IMR-90 (cell line): ENCODE measurements around the gene TCF19. TPM values are rescaled to one million over a fixed set of nuclear protein-coding genes. Genes with fewer than 3 reads are reported as not detected.

ENCODE experiments used
- ATAC-seq: fragments of 200-7000 bp; cut with Tn5 transposase; 2 replicates; pipeline ENCODE4 v1.9.1; 2020; ENCODE audit warnings: low read depth, mild to moderate bottlenecking, moderate library complexity
- BruUV-seq: library from RNA; stranded (reverse); fragments of 400-500 nt; replicated peaks from 2 replicates; lab custom pipeline; 2021; lab: Mats Ljungman, UMichigan
- CTCF ChIA-PET: fragments of 300-600 bp; formaldehyde crosslinking; extraction: SDS; loops from one replicate; lab custom pipeline; 2021; ENCODE audit warnings: antibody characterized with exemption; lab: Yijun Ruan, JAX
- POLR2A ChIA-PET: fragments of 300-600 bp; sonication (Branson Sonifier 250); formaldehyde crosslinking; loops from one replicate; lab custom pipeline; 2022; ENCODE audit warnings: antibody characterized with exemption; ENCODE audit not compliant: unreplicated experiment; lab: Charles Lee
- DNase-seq: peaks from one replicate; pipeline ENCODE4 v3.0.0; 2013
- H2AFZ ChIP-seq: replicated peaks from 2 replicates; pipeline ENCODE3; 2013; ENCODE audit warnings: low read length, mild to moderate bottlenecking; ENCODE audit not compliant: poor library complexity
- H2AK5ac ChIP-seq: 2 replicates; pipeline ENCODE4 v1.6.1; 2013; ENCODE audit warnings: low read depth, low read length, inconsistent platforms
- H2AK9ac ChIP-seq: replicated peaks from 2 replicates; pipeline ENCODE3; 2013; ENCODE audit warnings: mild to moderate bottlenecking, low read depth, low read length, moderate library complexity; ENCODE audit not compliant: poor library complexity
- H2BK120ac ChIP-seq: 2 replicates; pipeline ENCODE4 v1.6.1; 2013; ENCODE audit warnings: low read depth, low read length, inconsistent platforms
- H2BK15ac ChIP-seq: 3 replicates; pipeline ENCODE4 v1.6.1; 2013; ENCODE audit warnings: low read depth, low read length, inconsistent platforms
- H2BK20ac ChIP-seq: 2 replicates; pipeline ENCODE4 v1.6.1; 2013; ENCODE audit warnings: low read depth, mild to moderate bottlenecking, inconsistent platforms, low read length, moderate library complexity
- H2BK5ac ChIP-seq: 2 replicates; pipeline ENCODE4 v1.6.1; 2013; ENCODE audit warnings: mild to moderate bottlenecking, low read depth, low read length, inconsistent platforms; ENCODE audit not compliant: poor library complexity, severe bottlenecking
- H3K14ac ChIP-seq: replicated peaks from 2 replicates; pipeline ENCODE4 v1.6.1; 2013; ENCODE audit warnings: low read depth, low read length, inconsistent platforms
- H3K18ac ChIP-seq: 2 replicates; pipeline ENCODE4 v1.6.1; 2013; ENCODE audit warnings: low read depth, low read length, control low read depth
- H3K23ac ChIP-seq: 2 replicates; pipeline ENCODE4 v1.6.1; 2013; ENCODE audit warnings: low read depth, low read length, inconsistent platforms
- H3K27ac ChIP-seq: 2 replicates; pipeline ENCODE4 v1.5.1; 2013; ENCODE audit warnings: mild to moderate bottlenecking, control low read depth, low read length; ENCODE audit not compliant: insufficient read depth
- H3K27me3 ChIP-seq: 2 replicates; pipeline ENCODE4 v1.6.1; 2013; ENCODE audit warnings: low read length; ENCODE audit not compliant: control insufficient read depth, insufficient read depth
- H3K36me3 ChIP-seq: 2 replicates; pipeline ENCODE4 v1.6.1; 2013; ENCODE audit warnings: low read length, mixed read lengths; ENCODE audit not compliant: control insufficient read depth, insufficient read depth
- H3K4ac ChIP-seq: 2 replicates; pipeline ENCODE4 v1.6.1; 2013; ENCODE audit warnings: low read depth, low read length, inconsistent platforms
- H3K4me1 ChIP-seq: 2 replicates; pipeline ENCODE4 v1.6.1; 2013; ENCODE audit warnings: low read length, mixed read lengths; ENCODE audit not compliant: control insufficient read depth, insufficient read depth
- H3K4me2 ChIP-seq: 2 replicates; pipeline ENCODE4 v1.6.1; 2013; ENCODE audit warnings: low read depth, mild to moderate bottlenecking, control low read depth, low read length, moderate library complexity
- H3K4me3 ChIP-seq: 2 replicates; pipeline ENCODE4 v1.5.1; 2013; ENCODE audit warnings: low read depth, mild to moderate bottlenecking, control low read depth, low read length, moderate library complexity; ENCODE audit not compliant: insufficient read depth
- H3K56ac ChIP-seq: 2 replicates; pipeline ENCODE4 v1.6.1; 2013; ENCODE audit warnings: low read length, inconsistent platforms; ENCODE audit not compliant: insufficient read depth; ENCODE audit errors: extremely low read depth
- H3K79me1 ChIP-seq, 2 experiments: 2 replicates each; pipeline ENCODE4 v1.6.1; 2013; ENCODE audit warnings: low read length in 2 of 2, inconsistent platforms in 1 of 2, low read depth in 1 of 2
- H3K9ac ChIP-seq: 2 replicates; pipeline ENCODE4 v1.6.1; 2013; ENCODE audit warnings: low read depth, low read length, control low read depth
- H3K9me1 ChIP-seq: 2 replicates; pipeline ENCODE4 v1.6.1; 2013; ENCODE audit warnings: low read length, inconsistent platforms; ENCODE audit not compliant: insufficient read depth
- H3K9me3 ChIP-seq: 2 replicates; pipeline ENCODE4 v1.6.1; 2013; ENCODE audit warnings: low read length; ENCODE audit not compliant: control insufficient read depth, insufficient read depth
- H4K20me1 ChIP-seq: 2 replicates; pipeline ENCODE4 v1.6.1; 2013; ENCODE audit warnings: low read length, inconsistent platforms; ENCODE audit not compliant: insufficient read depth
- H4K5ac ChIP-seq: 2 replicates; pipeline ENCODE4 v1.6.1; 2013; ENCODE audit warnings: mild to moderate bottlenecking, low read depth, low read length, control low read depth
- H4K8ac ChIP-seq, 2 experiments: 2 replicates each; pipeline ENCODE4 v1.6.1; 2013; ENCODE audit warnings: low read depth in 2 of 2, low read length in 2 of 2, control low read depth in 1 of 2, inconsistent platforms in 1 of 2
- H4K91ac ChIP-seq: 2 replicates; pipeline ENCODE4 v1.6.1; 2013; ENCODE audit warnings: low read depth, low read length, inconsistent platforms; ENCODE audit not compliant: insufficient read depth
- BHLHE40 ChIP-seq: fragments of 150-350 bp; IDR thresholded peaks from 2 replicates; pipeline ENCODE4 v1.6.1; 2016; ENCODE audit warnings: mild to moderate bottlenecking, low read depth, low read length
- CHD1 ChIP-seq: IDR thresholded peaks from 2 replicates; pipeline ENCODE4 v1.6.1; 2012; ENCODE audit warnings: low read depth, low read length, improper control_type of control experiment
- CTCF ChIP-seq: conservative IDR thresholded peaks from 2 replicates; pipeline ENCODE4 v1.5.1; 2012; ENCODE audit warnings: mild to moderate bottlenecking, low read depth, low read length, improper control_type of control experiment
- ELK1 ChIP-seq: fragments of 150-350 bp; IDR thresholded peaks from 2 replicates; pipeline ENCODE4 v1.6.1; 2016; ENCODE audit warnings: low read depth, mild to moderate bottlenecking, low read length, moderate library complexity, borderline replicate concordance
- MAFK ChIP-seq: IDR thresholded peaks from 2 replicates; pipeline ENCODE4 v1.6.1; 2012; ENCODE audit warnings: low read depth, low read length, improper control_type of control experiment
- MAZ ChIP-seq: IDR thresholded peaks from 2 replicates; pipeline ENCODE4 v1.6.1; 2012; ENCODE audit warnings: low read depth, mild to moderate bottlenecking, low read length, improper control_type of control experiment, moderate library complexity, borderline replicate concordance
- MXI1 ChIP-seq: IDR thresholded peaks from 2 replicates; pipeline ENCODE4 v1.6.1; 2012; ENCODE audit warnings: low read depth, mild to moderate bottlenecking, low read length, moderate library complexity, borderline replicate concordance
- NFE2L2 ChIP-seq: fragments of 150-350 bp; IDR thresholded peaks from 2 replicates; pipeline ENCODE4 v1.6.1; 2016; ENCODE audit warnings: low read depth, mild to moderate bottlenecking, low read length
- POLR2A ChIP-seq: IDR thresholded peaks from 2 replicates; pipeline ENCODE4 v1.6.1; 2012; ENCODE audit warnings: mild to moderate bottlenecking, low read depth, low read length
- SMC3 ChIP-seq: fragments of 150-350 bp; IDR thresholded peaks from 2 replicates; pipeline ENCODE4 v1.6.1; 2016; ENCODE audit warnings: low read depth, mild to moderate bottlenecking, antibody characterized with exemption, low read length, moderate library complexity
- WGBS, 2 experiments: methylation state at CpG; one replicate each; pipeline versions ENCODE4 v1.1.5 to v1.1.7; 2013; ENCODE audit warnings: missing lambda C conversion rate in 2 of 2; ENCODE audit not compliant: insufficient read length in 1 of 2; ENCODE audit errors: extremely low coverage in 2 of 2; 5-methylcytosine and 5-hydroxymethylcytosine counted together
- dilution Hi-C: fragments of 300-500 bp; cut with HindIII; formaldehyde crosslinking; loops from one replicate; pipeline ENCODE4 v1.14.3; 2018; ENCODE audit warnings: low sequenced_read_pairs; ENCODE audit not compliant: unreplicated experiment
- in situ Hi-C: fragments of 300-500 bp; cut with MboI; formaldehyde crosslinking; loops from 3 replicates; pipeline ENCODE4 v1.14.3; 2019; ENCODE audit warnings: low sequenced_read_pairs, inconsistent platforms, mixed read lengths
- intact Hi-C: fragments of 100-400 bp; cut with micrococcal nuclease; formaldehyde crosslinking; loops from 2 replicates; pipeline ENCODE4 v1.10.0; 2022
- polyA plus RNA-seq, 3 experiments: library from polyadenylated mRNA; depleted of rRNA; stranded (reverse); fragments of >200 nt; gene quantifications; 2 replicates each; pipeline ENCODE4 v1.2.3, GENCODE V29; 2012; ENCODE audit warnings: low replicate concordance in 1 of 3
- total RNA-seq: library from RNA; depleted of rRNA; stranded (reverse); fragments of >200 nt; gene quantifications from 2 replicates; pipeline ENCODE4 v1.2.3, GENCODE V29; 2012
- TF ChIP-seq, protein P1 (sequence below): fragments of 150-350 bp; IDR thresholded peaks from 2 replicates; pipeline ENCODE4 v1.6.1; 2017; ENCODE audit warnings: mild to moderate bottlenecking, antibody characterized with exemption, low read length, low read depth

The TCF19 gene
- total and polyA plus RNA-seq, 2 of the 4 experiments (the other 2 are of a cell fraction): 13.1 to 14.2 TPM

DNA sequence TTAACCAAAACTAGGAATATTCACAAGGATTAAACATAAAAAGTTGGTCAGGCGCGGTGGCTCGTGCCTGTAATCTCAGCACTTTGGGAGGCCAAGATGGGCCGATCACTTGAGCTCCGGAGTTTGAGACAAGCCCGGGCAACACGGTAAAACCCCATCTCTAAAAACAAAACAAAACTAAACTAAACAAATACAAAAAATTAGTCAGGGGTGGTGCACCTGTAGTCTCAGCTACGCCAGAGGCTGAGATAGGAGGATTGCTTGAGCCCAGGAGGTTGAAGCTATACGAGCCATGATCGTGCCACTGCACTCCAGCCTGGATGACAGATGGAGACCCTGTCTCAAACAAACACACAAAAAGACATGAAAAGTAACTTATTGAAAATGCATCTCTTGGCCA lies 22.7 kb upstream of the TCF19 start:
- no peaks in the 10 kb centered on the region for H3K9me3 ChIP-seq
- H2BK120ac ChIP-seq: no peak overlapping the region
- H2BK20ac ChIP-seq: no peak overlapping the region
- no peak overlapping the region for H2BK15ac ChIP-seq
- no peak overlapping the region for H3K4me2 ChIP-seq
- no peak overlapping the region for H3K14ac ChIP-seq
- no peaks in the 10 kb centered on the region; the same call in 1 of the 2 replicates for H4K20me1 ChIP-seq
- intact Hi-C loops (loop anchor here (2.0 to 5.0 kb wide), 2 partner anchors 137 to 231 kb away; partner anchors contain the start of gene HLA-C), dilution Hi-C loops (no loop called here), in situ Hi-C loops (loop anchor here (5.0 kb wide), 2 partner anchors 57 to 232 kb away; no protein-coding TSS in a partner anchor)
- no peaks in the 10 kb centered on the region for H3K27me3 ChIP-seq
- BruUV-seq: no TSS peak
- no peak overlapping the region for H3K18ac ChIP-seq
- no peak overlapping the region for H3K9ac ChIP-seq
- H3K4me1 ChIP-seq: peaks cover 5% of the 10 kb centered on the region; the same call in 1 of the 2 replicates
- DNase-seq (no peak), ATAC-seq (no peak)
- H4K91ac ChIP-seq: no peak overlapping the region
- WGBS, 2 experiments: 100% methylated on average over 3 of the region's 10 CpGs; no CpG with 5 or more reads in 1 of the 2 experiments
- H2BK5ac ChIP-seq: no peak overlapping the region
- no peaks in the 10 kb centered on the region for H3K79me1 ChIP-seq
- no peak overlapping the region for H3K4ac ChIP-seq
- POLR2A ChIA-PET: no interaction called here
- TF ChIP-seq MXI1: no peak
- TF ChIP-seq ELK1: no peak
- no peak for TF ChIP-seq CTCF
- TF ChIP-seq NFE2L2: no peak
- no peak for TF ChIP-seq BHLHE40
- TF ChIP-seq MAZ: no peak
- TF ChIP-seq MAFK: no peak
- no peak for TF ChIP-seq CHD1
- TF ChIP-seq, protein P1, sequence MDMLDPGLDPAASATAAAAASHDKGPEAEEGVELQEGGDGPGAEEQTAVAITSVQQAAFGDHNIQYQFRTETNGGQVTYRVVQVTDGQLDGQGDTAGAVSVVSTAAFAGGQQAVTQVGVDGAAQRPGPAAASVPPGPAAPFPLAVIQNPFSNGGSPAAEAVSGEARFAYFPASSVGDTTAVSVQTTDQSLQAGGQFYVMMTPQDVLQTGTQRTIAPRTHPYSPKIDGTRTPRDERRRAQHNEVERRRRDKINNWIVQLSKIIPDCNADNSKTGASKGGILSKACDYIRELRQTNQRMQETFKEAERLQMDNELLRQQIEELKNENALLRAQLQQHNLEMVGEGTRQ: no peak
- no peak for TF ChIP-seq SMC3
- no peak for TF ChIP-seq POLR2A
- no peak overlapping the region for H2AFZ ChIP-seq
- no peak overlapping the region for H3K23ac ChIP-seq
- H3K36me3 ChIP-seq: no peaks in the 10 kb centered on the region
- H3K4me3 ChIP-seq: no peak overlapping the region
- CTCF ChIA-PET: interaction anchor here (0.6 to 1.1 kb wide), 2 partner anchors 56 to 231 kb away, joined by 3 to 4 read pairs; no protein-coding TSS in a partner anchor
- H3K9me1 ChIP-seq: peaks cover 8% of the 10 kb centered on the region; the same call in 1 of the 2 replicates
- H3K27ac ChIP-seq: no peak overlapping the region
- no peak overlapping the region for H2AK5ac ChIP-seq
- H3K56ac ChIP-seq: no peak overlapping the region
- no peak overlapping the region for H4K5ac ChIP-seq
- H4K8ac ChIP-seq: no peak overlapping the region
- no peak overlapping the region for H2AK9ac ChIP-seq
